Activated CD8-positive, alpha-beta memory T cell treated with anti-CD3 and anti-CD28 coated beads, Interleukin-2, amount 50 U/mL, for 48 hours (primary cell): Measurements from ENCODE around the gene MBD3.
"Not testable (repeated sequence)": the region's sequence is repeated elsewhere in the genome, so short reads cannot be mapped to it uniquely, and the experiment has no call there.

Experiments
- DNase-seq: peaks from one replicate; pipeline ENCODE4 v3.0.0-alpha.2; 2020

The MBD3 gene

GRCh38 chr19:1568320-1569019, 24.2 kb downstream of the MBD3 start, which contains the start of gene MEX3D:
Gene MEX3D, minus strand, starts transcription at chr19:1568325. Its CDS starts 267 bp downstream, at chr19:1568058.
- peak; percentile 92 for DNase-seq

GRCh38 chr19:1567848-1568227, 24.8 kb downstream of the MBD3 start:
- no peak for DNase-seq

- DNase-seq = no peak
Measured at GRCh38 chr19:1567116-1567847, 25.4 kb downstream of the MBD3 start.

DNA sequence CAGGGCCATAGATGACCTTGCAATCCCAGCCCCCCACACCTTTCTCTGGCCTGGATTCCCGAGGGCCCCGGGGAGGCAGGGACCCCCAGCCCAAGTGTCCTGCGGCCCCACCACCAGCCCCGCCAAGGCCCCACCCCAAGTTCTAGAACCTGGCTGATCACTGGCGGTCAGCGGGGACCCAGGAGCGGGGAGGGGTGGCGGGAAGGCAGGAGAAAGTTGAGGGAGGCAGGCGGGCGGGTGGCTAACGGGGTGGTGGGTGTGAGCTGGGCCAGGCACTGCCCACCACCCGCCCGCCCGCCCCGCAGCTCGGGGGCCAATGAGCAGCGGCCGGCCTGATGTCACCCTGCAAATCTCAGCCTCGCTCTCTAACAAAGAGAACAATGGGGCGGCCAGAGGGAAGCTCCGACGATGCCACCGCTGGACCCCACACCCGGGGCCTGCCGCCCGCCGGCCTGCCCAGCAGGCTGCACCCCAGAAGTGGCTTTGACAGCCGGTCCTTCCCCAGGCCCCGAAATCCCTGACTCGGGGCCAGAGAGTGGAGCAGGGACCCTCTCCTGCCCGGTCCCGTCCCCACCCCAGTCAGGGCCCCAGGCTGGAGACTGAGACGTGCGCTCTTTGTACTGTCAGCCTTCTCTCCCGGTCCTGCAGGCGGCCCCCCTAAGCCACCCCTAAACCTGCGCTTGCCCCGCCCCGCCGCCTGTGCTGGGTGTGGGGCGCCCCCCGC, 26.1 kb downstream of the MBD3 start:
- no peak for DNase-seq

DNA sequence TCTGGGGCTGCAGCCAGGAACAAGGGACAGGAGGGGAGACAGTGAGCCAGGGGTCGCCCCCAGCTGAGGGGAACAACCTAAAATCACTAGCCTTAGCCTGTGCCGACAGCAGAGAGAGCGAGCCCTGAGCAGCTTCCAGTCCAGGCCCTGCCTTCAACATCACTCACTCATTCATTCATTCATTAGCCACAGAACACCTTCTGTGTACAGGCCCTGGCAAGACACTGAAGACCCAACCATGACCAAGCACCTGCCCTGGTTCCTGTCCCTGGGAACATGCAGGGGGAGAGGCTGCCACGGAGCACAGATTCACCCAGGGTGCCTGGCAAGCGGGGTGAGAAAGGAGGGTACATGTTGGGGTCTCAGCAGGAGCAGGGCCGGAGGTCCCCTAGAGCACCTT, 29.4 kb downstream of the MBD3 start:
- no peak for DNase-seq

DNA sequence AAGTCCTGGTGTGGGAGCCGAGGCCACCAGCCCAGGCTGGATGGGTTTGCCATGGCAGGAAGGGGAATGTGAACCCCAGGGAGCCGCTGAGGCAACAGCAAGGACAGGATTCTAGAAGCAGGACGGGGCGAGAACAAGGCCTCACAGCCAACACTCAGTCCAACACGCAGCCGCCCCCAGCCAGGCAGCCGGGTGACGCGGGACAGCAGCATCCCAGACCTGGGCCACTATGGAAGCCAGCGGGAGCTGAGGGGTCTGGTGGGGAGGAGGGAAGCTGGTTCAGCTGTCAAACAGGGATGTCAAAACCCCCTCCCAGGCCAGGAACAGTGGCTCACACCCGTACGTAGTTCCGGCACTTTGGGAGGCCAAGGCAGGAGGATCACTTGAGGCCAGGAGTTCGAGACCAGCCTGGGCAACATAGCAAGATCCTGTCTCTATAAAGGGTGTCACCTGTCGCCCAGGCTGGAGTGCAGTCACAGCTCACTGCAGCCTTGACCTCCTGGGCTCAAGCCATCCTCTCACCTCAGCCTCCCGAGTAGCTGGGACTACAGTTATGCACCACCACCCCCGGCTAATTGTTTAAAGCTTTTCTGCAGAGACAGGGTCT, 31.3 kb downstream of the MBD3 start:
- DNase-seq = no peak

DNA sequence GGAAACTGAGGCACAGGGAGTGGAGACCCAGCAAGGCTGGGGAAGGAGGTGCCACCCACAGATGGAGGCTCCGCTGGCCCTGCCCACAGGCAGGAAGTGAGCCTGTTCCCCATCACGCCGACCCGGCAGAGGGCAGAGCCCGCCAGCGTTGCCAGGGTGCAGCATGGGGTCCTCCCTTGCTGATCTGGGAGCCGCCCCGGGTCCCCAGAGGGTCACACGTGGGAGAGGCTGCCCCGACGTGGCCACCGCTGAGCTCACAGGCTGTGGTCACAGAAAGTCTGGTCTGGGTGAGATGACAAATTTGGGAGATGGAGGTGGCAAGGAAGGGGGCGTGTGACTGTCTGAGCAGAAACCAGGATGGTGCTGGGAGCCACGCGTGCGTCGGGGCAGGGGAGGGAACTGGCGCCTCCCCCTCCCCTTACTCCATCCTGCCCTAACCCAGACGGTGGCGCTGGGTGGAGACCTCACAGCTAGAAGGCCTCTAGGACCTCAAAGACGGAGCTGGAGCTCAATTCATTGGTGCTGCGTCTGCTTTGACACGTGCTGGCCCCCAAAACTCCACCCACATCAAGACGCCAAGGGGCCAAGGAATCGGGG, 32.3 kb downstream of the MBD3 start:
- no peak for DNase-seq

- DNase-seq = no peak
Measured at GRCh38 chr19:1558552-1558951, 34.1 kb downstream of the MBD3 start.

GRCh38 chr19:1556390-1557070, 36.1 kb downstream of the MBD3 start:
- no peak for DNase-seq

DNA sequence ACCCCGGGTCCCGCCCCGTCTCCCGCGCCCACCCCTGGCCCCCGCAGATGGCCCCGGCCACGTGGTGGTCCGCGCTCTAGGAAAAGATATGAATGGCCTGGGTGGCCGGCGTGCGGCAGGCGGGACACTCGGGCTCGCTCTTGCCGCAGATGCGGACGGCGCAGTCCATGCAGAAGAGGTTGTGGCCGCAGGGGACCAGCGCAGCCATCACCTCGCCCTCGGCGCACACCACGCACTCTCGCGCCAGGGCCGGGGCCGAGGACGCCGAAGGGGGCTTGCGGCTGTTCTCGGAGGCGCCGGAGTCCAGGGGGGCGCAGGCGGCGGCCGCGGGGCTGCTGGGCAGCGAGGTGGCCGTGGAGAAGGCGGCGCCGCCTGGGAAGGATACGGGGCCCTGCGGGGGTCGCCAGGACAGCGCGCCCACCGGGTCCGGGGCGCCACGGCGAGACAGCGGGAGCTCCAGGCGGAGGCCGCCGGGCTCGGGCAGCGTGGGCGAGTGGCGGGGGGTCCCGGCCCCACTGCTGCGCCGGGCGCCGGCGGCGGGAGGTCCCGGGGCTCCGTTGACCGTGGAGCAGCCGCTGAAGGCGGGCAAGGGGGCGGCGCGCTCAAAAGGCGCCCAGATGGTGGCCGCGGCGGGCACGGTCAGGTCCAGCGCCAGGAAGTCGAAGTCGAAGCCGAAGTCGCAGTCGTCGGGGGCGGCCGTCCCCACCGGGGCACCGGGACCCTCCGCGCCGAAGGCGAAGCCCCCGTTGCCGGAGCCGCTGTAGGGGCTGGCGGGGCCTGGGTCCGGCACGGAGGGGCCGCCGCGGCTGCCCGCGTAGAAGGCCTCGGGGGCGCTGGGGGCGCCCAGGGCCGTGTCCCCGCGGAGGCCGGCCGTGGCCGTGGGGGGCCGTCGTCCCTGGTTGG, 36.9 kb downstream of the MBD3 start:
- no peak for DNase-seq

DNA sequence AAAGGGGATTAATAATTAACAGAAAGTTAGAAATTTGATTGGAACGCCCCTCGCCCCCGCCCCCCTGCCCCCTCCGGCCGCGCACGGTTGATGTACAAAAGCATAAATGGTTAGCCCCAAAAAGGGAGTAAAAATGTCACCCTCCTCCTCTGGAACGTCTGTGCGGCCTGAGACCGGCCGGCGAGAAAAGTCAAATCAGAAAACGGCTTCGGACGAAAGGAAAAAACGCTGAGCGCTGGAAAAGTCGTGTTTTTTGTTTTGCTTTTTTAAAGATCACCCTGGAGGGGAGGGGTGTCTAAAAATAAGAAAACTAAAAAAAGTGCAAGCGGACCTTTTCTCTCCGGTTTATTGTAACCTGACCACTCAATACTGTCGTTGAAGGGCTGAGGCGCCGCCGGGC, 37.7 kb downstream of the MBD3 start:
- DNase-seq = no peak

DNA sequence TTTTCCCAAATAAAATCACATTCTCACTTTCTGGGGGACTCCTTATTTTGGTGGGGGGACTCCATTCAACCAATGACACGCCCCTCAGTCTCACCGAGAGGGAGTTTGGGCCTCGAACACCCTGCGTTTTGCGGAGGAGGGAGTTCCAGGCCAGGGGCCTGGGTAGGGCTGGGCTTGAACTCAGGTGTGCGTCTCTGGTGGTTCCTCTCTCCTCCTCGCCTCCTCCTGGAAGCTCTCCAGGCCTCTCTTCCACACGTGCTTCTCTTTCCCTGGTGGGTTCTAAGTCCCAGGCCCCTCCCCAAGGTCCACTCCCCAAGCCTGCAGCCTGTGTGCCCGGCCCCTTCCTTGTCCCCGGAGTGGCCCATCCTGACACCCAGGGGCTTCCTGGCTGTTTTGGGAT, 39.2 kb downstream of the MBD3 start:
- no peak for DNase-seq

DNA sequence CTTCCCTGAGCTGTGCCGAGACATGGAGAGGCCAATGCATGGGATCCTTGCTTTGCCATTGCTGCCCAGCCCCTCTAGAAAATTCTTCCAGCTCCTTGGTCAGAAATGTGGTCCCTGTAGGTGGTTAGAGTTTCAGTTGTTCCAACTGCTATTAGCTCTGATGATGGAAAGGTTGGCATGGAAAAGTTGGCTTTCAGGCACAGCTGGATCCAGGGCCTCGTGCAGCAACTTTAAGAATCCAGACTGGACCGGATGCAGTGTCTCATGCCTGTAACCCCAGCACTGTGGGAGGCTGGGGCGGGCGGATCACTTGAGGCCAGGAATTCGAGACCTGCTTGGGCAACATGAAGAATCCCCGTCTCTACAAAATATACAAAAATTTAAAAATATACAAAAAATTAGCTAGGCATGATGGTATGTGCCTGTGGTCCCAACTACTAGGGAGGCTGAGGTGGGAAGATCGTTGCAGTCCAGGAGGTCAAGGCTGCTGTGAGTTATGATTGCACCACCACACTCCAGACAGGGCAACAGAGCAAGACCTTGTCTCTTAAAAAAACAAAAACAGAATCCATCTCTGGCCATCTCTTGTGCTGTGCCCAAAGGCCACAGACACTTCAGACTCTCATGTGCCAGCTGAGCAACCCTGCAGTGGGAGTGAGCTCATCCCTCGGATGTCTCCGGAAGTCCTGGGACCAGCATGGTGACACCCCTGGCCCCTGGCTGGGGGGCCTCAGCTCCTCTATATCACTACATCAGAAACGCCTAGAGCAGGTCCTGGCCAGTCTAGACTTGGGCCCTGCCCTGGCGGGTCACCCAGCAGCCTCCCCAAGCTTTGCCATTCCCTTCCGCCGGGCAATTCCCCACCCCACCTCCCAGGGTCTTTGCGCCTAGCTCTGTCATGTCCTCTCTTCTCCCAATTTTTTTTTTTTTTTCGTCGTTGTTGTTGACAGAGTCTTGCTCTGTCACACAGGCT, 41.3 kb downstream of the MBD3 start:
- no peak for DNase-seq

DNA sequence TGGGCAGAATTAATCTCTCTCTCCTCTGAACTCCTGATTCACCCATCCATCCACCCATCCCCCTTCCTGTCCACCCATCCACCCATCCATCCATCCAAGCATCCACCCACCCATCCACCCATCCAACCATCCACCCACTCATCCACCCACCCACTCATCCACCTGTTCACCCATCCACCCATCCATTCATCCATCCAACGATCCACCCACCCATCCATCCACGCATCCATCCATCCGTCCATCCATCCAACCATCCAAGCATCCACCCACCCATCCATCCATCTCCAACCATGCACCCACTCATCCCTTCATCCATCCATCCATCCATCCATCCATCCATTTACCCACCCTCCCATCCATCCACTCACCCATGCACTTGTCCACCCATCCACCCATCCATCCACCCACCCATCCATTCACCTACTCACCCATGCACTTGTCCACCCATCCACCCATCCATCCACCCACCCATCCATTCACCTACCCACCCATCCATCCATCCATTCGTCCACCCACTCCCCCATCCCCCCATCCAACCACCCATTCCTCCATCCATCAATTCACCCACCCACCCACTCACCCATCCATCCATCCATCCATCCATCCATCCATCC, 43.2 kb downstream of the MBD3 start:
- no peak for DNase-seq

DNA sequence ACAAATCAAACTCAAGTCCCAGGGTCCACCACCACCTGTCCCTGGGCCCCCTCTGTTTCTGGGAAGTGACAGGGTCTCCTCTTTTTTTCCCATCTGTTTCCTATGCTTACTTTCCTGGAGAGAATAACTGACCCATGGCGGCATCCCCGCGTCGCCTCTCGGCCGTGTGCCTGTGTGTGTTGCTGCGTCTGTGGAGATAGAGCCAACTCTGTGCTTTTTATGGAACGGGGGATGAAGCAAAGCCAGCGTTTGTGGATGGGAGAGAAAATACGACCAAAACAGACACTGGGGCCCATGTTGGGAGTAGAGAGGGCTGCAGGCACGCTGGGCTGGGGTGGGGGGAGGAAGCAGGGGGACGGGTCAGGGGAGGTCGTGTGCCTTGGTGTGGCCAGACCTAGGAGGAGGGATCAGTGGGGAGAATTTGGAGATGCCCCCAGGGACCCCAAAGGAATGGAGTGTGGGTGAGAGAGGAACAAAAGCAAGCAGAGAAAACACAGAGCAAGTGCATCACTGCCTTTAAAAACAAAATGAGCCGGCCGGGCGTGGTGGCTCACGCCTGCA, 52.2 kb downstream of the MBD3 start:
- DNase-seq = no peak

DNA sequence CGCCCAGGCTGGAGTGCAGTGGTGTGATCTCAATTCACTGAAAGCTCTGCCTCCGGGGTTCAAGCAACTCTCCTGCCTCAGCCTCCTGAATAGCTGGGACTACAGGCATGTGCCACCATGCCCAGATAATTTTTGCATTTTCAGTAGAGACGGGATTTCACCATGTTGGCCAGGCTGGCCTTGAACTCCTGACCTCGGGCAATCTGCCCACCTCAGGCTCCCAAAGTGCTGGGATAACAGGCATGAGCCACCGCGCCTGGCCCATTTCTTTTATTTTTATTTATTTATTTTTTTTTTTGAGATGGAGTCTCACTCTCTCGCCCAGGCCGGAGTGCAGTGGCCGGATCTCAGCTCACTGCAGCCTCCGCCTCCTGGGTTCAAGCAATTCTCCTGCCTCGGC, 52.9 kb downstream of the MBD3 start:
- not testable (repeated sequence) for DNase-seq

DNA sequence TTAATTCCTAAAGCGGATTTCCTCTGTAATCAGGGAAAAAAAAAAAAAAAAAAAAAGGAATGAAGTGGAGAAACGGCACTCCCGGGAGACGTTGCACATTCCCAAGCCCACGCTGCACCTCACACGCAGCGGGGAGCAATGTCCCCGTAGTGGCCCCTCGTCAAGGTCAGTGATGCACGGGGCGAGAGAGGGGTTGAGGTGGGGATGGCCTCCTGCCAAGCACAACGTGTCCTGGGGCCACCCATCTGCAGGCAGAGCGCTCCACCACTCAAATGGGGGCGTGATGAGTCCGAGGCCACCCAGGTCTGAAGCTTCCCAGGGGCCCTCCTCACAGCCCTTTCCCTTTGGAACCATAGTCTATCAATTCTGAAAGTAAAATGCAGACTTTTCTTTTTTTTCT, 53.7 kb downstream of the MBD3 start:
- DNase-seq = no peak

GRCh38 chr19:1535699-1536098, 57.0 kb downstream of the MBD3 start:
- not testable (repeated sequence) for DNase-seq

- no peak for DNase-seq
Measured at GRCh38 chr19:1534972-1535371, 57.7 kb downstream of the MBD3 start.
